Measurements from ENCODE around the gene FAM107B. TPM values are rescaled to one million over a fixed set of nuclear protein-coding genes. Genes with fewer than 3 reads are reported as not detected.

Gene FAM107B
- total RNA-seq, 1 donor: 30.0 TPM

- no peaks in the 10 kb centered on the region for H3K36me3 ChIP-seq (ENCODE audit: insufficient read depth, low read length)
- no peaks in the 10 kb centered on the region for H3K4me1 ChIP-seq (ENCODE audit: insufficient read depth, low read length)
- no peaks in the 10 kb centered on the region for H3K27me3 ChIP-seq (ENCODE audit: insufficient read depth, low read length)
- H3K4me3 ChIP-seq (ENCODE audit: insufficient read depth, low read length): no peak overlapping the region
- H4K20me1 ChIP-seq (ENCODE audit: insufficient read depth, low read length): no peaks in the 10 kb centered on the region
- TF ChIP-seq, protein P1, sequence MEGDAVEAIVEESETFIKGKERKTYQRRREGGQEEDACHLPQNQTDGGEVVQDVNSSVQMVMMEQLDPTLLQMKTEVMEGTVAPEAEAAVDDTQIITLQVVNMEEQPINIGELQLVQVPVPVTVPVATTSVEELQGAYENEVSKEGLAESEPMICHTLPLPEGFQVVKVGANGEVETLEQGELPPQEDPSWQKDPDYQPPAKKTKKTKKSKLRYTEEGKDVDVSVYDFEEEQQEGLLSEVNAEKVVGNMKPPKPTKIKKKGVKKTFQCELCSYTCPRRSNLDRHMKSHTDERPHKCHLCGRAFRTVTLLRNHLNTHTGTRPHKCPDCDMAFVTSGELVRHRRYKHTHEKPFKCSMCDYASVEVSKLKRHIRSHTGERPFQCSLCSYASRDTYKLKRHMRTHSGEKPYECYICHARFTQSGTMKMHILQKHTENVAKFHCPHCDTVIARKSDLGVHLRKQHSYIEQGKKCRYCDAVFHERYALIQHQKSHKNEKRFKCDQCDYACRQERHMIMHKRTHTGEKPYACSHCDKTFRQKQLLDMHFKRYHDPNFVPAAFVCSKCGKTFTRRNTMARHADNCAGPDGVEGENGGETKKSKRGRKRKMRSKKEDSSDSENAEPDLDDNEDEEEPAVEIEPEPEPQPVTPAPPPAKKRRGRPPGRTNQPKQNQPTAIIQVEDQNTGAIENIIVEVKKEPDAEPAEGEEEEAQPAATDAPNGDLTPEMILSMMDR (IDR thresholded peaks at IDR 0.05; ENCODE audit: extremely low read depth, low read depth, low read length): no peak
- H2AFZ ChIP-seq (ENCODE audit: low read length): no peak overlapping the region
- DNase-seq (ENCODE audit: insufficient read length, low spot score, missing footprints): no peak
- H3K9me3 ChIP-seq (ENCODE audit: low read depth, low read length): no peaks in the 10 kb centered on the region
- H3K4me2 ChIP-seq (ENCODE audit: insufficient read depth, low read length): no peak overlapping the region
- H3K79me2 ChIP-seq (ENCODE audit: insufficient read depth, low read length): peaks cover 6% of the 10 kb centered on the region
- H3K27ac ChIP-seq (ENCODE audit: low read depth, low read length): peak overlapping the region; percentile 28
Observed at GRCh38 chr10:14527134-14527844, 247.4 kb downstream of the FAM107B start.

- H2AFZ ChIP-seq (ENCODE audit: low read length): no peak overlapping the region
- no peaks in the 10 kb centered on the region for H3K27me3 ChIP-seq (ENCODE audit: insufficient read depth, low read length)
- H3K9me3 ChIP-seq (ENCODE audit: low read depth, low read length): no peaks in the 10 kb centered on the region
- no peaks in the 10 kb centered on the region for H3K36me3 ChIP-seq (ENCODE audit: insufficient read depth, low read length)
- H4K20me1 ChIP-seq (ENCODE audit: insufficient read depth, low read length): no peaks in the 10 kb centered on the region
- peak; percentile 45 for DNase-seq (ENCODE audit: insufficient read length, low spot score, missing footprints)
- TF ChIP-seq, protein P1 (IDR thresholded peaks at IDR 0.05; ENCODE audit: extremely low read depth, low read depth, low read length): no peak
- H3K4me1 ChIP-seq (ENCODE audit: insufficient read depth, low read length): no peaks in the 10 kb centered on the region
- H3K4me3 ChIP-seq (ENCODE audit: insufficient read depth, low read length): no peak overlapping the region
- H3K4me2 ChIP-seq (ENCODE audit: insufficient read depth, low read length): no peak overlapping the region
- no peak overlapping the region for H3K27ac ChIP-seq (ENCODE audit: low read depth, low read length)
- H3K79me2 ChIP-seq (ENCODE audit: insufficient read depth, low read length): peaks cover 4% of the 10 kb centered on the region
Observed at GRCh38 chr10:14526326-14526725, 248.4 kb downstream of the FAM107B start.

DNA sequence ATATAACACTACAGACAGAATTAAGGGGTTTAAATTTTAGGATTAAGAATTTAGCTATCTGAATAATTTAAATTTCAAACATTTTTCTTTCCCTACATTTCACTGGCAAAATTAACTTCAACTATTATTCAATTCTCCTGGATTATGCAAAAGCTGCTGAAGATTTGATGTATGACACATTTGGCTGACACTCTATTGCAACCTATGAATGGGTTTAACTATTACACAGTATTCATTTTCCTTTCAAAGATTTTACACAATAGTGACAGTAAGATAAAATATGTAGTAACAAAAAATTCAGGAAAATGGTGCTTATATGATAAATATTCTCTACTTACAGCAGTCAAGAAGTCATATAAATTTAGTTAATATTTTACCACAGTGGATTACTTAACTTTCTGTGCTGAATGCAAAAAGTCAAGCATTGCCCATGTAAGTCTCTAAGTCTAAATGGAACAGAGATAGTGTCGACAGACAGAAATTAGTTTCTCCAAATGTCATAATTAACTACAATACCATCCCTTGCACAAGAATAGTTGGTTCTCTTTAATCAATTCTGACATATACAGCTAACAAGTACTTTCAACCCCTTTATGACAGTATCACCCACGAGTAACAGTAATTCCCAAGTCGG, 249.9 kb downstream of the FAM107B start:
- no peaks in the 10 kb centered on the region for H3K27me3 ChIP-seq (ENCODE audit: insufficient read depth, low read length)
- no peaks in the 10 kb centered on the region for H3K9me3 ChIP-seq (ENCODE audit: low read depth, low read length)
- no peak overlapping the region for H2AFZ ChIP-seq (ENCODE audit: low read length)
- H3K27ac ChIP-seq (ENCODE audit: low read depth, low read length): no peak overlapping the region
- no peaks in the 10 kb centered on the region for H3K79me2 ChIP-seq (ENCODE audit: insufficient read depth, low read length)
- no peaks in the 10 kb centered on the region for H4K20me1 ChIP-seq (ENCODE audit: insufficient read depth, low read length)
- no peak overlapping the region for H3K4me2 ChIP-seq (ENCODE audit: insufficient read depth, low read length)
- no peak for DNase-seq (ENCODE audit: insufficient read length, low spot score, missing footprints)
- H3K4me1 ChIP-seq (ENCODE audit: insufficient read depth, low read length): no peaks in the 10 kb centered on the region
- no peak overlapping the region for H3K4me3 ChIP-seq (ENCODE audit: insufficient read depth, low read length)
- H3K36me3 ChIP-seq (ENCODE audit: insufficient read depth, low read length): peaks cover 6% of the 10 kb centered on the region
- TF ChIP-seq, protein P1 (IDR thresholded peaks at IDR 0.05; ENCODE audit: extremely low read depth, low read depth, low read length): no peak

DNA sequence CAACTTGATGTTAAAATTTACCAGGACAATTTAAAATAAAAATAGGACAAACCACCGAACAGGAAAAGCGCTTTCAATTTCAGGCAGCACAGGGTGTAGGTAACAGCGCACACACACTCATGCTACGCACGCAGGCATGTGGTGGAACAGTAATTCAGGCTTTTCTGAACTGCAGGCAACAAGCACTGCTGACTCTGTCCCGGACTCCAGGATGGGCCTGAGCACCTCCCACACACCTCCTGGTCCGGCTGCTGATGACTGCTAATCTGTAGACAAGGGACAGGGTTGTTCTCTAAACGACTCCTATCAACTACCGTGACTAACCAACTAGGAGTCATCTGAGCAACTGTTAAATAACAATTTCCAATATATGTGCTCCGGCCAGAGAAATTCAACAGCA, 251.4 kb downstream of the FAM107B start:
- H3K27ac ChIP-seq (ENCODE audit: low read depth, low read length): no peak overlapping the region
- H3K36me3 ChIP-seq (ENCODE audit: insufficient read depth, low read length): peaks cover 6% of the 10 kb centered on the region
- no peaks in the 10 kb centered on the region for H3K4me1 ChIP-seq (ENCODE audit: insufficient read depth, low read length)
- H2AFZ ChIP-seq (ENCODE audit: low read length): no peak overlapping the region
- H4K20me1 ChIP-seq (ENCODE audit: insufficient read depth, low read length): no peaks in the 10 kb centered on the region
- no peaks in the 10 kb centered on the region for H3K79me2 ChIP-seq (ENCODE audit: insufficient read depth, low read length)
- TF ChIP-seq, protein P1 (IDR thresholded peaks at IDR 0.05; ENCODE audit: extremely low read depth, low read depth, low read length): no peak
- no peaks in the 10 kb centered on the region for H3K27me3 ChIP-seq (ENCODE audit: insufficient read depth, low read length)
- no peak overlapping the region for H3K4me2 ChIP-seq (ENCODE audit: insufficient read depth, low read length)
- no peaks in the 10 kb centered on the region for H3K9me3 ChIP-seq (ENCODE audit: low read depth, low read length)
- no peak overlapping the region for H3K4me3 ChIP-seq (ENCODE audit: insufficient read depth, low read length)
- no peak for DNase-seq (ENCODE audit: insufficient read length, low spot score, missing footprints)

Measured in osteoblast (primary cell).